ENCODE measurements around the gene DQX1.

The DQX1 gene

GRCh38 chr2:74491648-74492544, 34.1 kb downstream of the DQX1 start (continued):
- TF ChIP-seq ZBTB17 (tag by site-specific recombination; IDR thresholded peaks at IDR 0.05) = no peak
- no peak for TF ChIP-seq ZNF26 (tag by site-specific recombination; IDR thresholded peaks at IDR 0.05)
- TF ChIP-seq ZBTB20 (tag by site-specific recombination; IDR thresholded peaks at IDR 0.05) = no peak

- POLR2A ChIA-PET = interaction anchor here (1.5 kb wide), 1 partner anchor 50 kb away, joined by 3 read pairs; no protein-coding TSS in a partner anchor
- H3K9me3 ChIP-seq (ENCODE audit: control insufficient read depth, insufficient read depth, low read depth, low read length) = no peaks in the 10 kb centered on the region
- CTCF ChIA-PET = interaction anchor here (0.8 to 1.5 kb wide), 3 partner anchors 14 to 665 kb away, joined by 3 read pairs; no protein-coding TSS in a partner anchor
- H3K4me1 ChIP-seq (ENCODE audit: control insufficient read depth, insufficient read depth, low read length) = no peaks in the 10 kb centered on the region
- H3K4me3 ChIP-seq (ENCODE audit: low read depth, low read length) = no peak overlapping the region
- H3K27ac ChIP-seq (ENCODE audit: extremely low read depth, low read depth, low read length) = no peak overlapping the region
- TF ChIP-seq ZNF571 (tag by site-specific recombination; IDR thresholded peaks at IDR 0.05) (no peak), ZNF658 (tag by site-specific recombination; IDR thresholded peaks at IDR 0.05) (no peak), ZNF521 (tag by site-specific recombination; IDR thresholded peaks at IDR 0.05) (no peak), ZNF140 (tag by site-specific recombination; IDR thresholded peaks at IDR 0.05) (no peak), ZBTB8A (tag by site-specific recombination; IDR thresholded peaks at IDR 0.05) (no peak), ZNF133 (tag by site-specific recombination; IDR thresholded peaks at IDR 0.05) (no peak), ZNF248 (tag by site-specific recombination; IDR thresholded peaks at IDR 0.05) (no peak), SP7 (tag by site-specific recombination; IDR thresholded peaks at IDR 0.05) (no peak), ZNF341 (tag by site-specific recombination; IDR thresholded peaks at IDR 0.05; ENCODE audit: low read depth) (no peak), ZNF394 (tag by site-specific recombination; IDR thresholded peaks at IDR 0.05; ENCODE audit: borderline replicate concordance) (no peak), ZNF114 (tag by site-specific recombination; IDR thresholded peaks at IDR 0.05) (no peak), ZNF157 (tag by site-specific recombination; IDR thresholded peaks at IDR 0.05) (no peak), ZBTB10 (tag by site-specific recombination; IDR thresholded peaks at IDR 0.05) (no peak), ZNF266 (tag by site-specific recombination; IDR thresholded peaks at IDR 0.05; ENCODE audit: low read depth) (no peak), ZNF19 (tag by site-specific recombination; IDR thresholded peaks at IDR 0.05; ENCODE audit: low read depth) (no peak)
- H3K36me3 ChIP-seq (ENCODE audit: control insufficient read depth in 2 of 2, insufficient read depth in 1 of 2, low read length in 2 of 2) = peaks cover 17 to 75% of the 10 kb centered on the region in 2 experiments; a peak in 2 of 3 replicates
Observed at GRCh38 chr2:74489906-74490305, 36.1 kb downstream of the DQX1 start.
